Activated CD8-positive, alpha-beta T cell treated with anti-CD3 and anti-CD28 coated beads for 36 hours (primary cell): ENCODE measurements around the gene RASSF9. TPM values are rescaled to one million over a fixed set of nuclear protein-coding genes. Genes with fewer than 3 reads are reported as not detected.

Source experiments
- ATAC-seq: fragments of 200-7000 bp; cut with Tn5 transposase; one replicate; pipeline ENCODE4 v1.10.0; 2021; ENCODE audit warnings: mild to moderate bottlenecking, moderate library complexity
- CTCF ChIA-PET: fragments of 350-600 bp; sonication (Branson Sonifier 250); formaldehyde crosslinking; loops from one replicate; lab custom pipeline; 2021; ENCODE audit warnings: antibody characterized with exemption; lab: Charles Lee
- POLR2A ChIA-PET: fragments of 350-600 bp; sonication (Branson Sonifier 250); formaldehyde crosslinking; loops from one replicate; lab custom pipeline; 2021; ENCODE audit warnings: antibody characterized with exemption; lab: Charles Lee
- DNase-seq: peaks from one replicate; pipeline ENCODE4 v3.0.0-alpha.2; 2020
- H3K27ac Mint-ChIP-seq: one replicate; pipeline ENCODE4 v1.8.0; 2021; ENCODE audit warnings: mild to moderate bottlenecking, mixed read lengths
- H3K27me3 Mint-ChIP-seq: one replicate; pipeline ENCODE4 v1.8.0; 2021; ENCODE audit warnings: mixed read lengths
- H3K36me3 Mint-ChIP-seq: one replicate; pipeline ENCODE4 v1.8.0; 2021; ENCODE audit warnings: low read depth, mixed read lengths
- H3K4me1 Mint-ChIP-seq: one replicate; pipeline ENCODE4 v1.8.0; 2021; ENCODE audit warnings: low read depth, mixed read lengths
- H3K4me3 Mint-ChIP-seq: one replicate; pipeline ENCODE4 v1.8.0; 2021; ENCODE audit warnings: mild to moderate bottlenecking, moderate library complexity, mixed read lengths
- H3K9me3 Mint-ChIP-seq: one replicate; pipeline ENCODE4 v1.8.0; 2021; ENCODE audit warnings: mixed read lengths
- intact Hi-C: fragments of 100-400 bp; cut with micrococcal nuclease; formaldehyde crosslinking; loops from one replicate; pipeline ENCODE4 v1.10.0; 2022
- total RNA-seq, 2 experiments: library from RNA; stranded (reverse); gene quantifications; one replicate each; pipeline ENCODE4 v1.2.3, GENCODE V29; 2021
- TF ChIP-seq, protein P1 (sequence below): fragments of 200-600 bp; IDR thresholded peaks from one replicate; pipeline ENCODE4 v1.8.0; 2022; ENCODE audit warnings: antibody characterized with exemption, mild to moderate bottlenecking

The RASSF9 gene
- total RNA-seq, 2 experiments from 2014 or later: not detected

DNA sequence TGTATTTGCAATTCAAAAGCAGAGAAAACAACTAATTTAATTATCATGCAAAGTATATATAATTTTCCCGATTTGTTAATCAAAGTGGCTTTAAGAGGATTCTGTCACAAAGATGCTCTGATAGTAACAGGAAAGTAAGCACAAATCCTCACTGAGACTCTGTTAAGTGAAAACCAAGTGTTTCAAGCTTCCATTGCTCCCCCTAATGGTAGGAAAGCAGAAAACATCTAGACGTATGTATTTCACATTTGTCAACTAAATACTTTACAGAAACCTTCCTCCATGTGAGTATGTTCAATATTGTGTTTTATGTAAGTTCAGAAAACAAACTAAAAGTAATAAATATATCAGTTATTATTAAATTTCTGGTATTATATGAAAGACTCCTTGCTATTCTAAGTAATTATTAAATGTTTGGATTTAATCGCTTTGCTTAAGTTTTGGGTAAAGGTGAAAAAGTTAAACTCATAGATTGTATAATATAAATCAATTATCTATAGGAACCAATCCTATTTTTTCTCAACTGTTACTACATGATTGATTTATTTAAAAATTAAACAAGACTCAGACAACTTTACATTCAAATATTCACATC, 36.4 kb upstream of the RASSF9 start:
- H3K9me3 Mint-ChIP-seq: no peaks in the 10 kb centered on the region
- ChIA-PET POLR2A (no interaction called here), CTCF (interaction anchor here (1.2 to 2.9 kb wide), 3 partner anchors 405 to 998 kb away, joined by 3 to 14 read pairs (median 3); no protein-coding TSS in a partner anchor)
- intact Hi-C loops: loop anchor here (5.0 kb wide), 2 partner anchors 295 to 405 kb away; no protein-coding TSS in a partner anchor
- DNase-seq (no peak), ATAC-seq (peak; percentile 55)
- TF ChIP-seq, protein P1, sequence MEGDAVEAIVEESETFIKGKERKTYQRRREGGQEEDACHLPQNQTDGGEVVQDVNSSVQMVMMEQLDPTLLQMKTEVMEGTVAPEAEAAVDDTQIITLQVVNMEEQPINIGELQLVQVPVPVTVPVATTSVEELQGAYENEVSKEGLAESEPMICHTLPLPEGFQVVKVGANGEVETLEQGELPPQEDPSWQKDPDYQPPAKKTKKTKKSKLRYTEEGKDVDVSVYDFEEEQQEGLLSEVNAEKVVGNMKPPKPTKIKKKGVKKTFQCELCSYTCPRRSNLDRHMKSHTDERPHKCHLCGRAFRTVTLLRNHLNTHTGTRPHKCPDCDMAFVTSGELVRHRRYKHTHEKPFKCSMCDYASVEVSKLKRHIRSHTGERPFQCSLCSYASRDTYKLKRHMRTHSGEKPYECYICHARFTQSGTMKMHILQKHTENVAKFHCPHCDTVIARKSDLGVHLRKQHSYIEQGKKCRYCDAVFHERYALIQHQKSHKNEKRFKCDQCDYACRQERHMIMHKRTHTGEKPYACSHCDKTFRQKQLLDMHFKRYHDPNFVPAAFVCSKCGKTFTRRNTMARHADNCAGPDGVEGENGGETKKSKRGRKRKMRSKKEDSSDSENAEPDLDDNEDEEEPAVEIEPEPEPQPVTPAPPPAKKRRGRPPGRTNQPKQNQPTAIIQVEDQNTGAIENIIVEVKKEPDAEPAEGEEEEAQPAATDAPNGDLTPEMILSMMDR: peak; percentile 71
- no peaks in the 10 kb centered on the region for H3K4me1 Mint-ChIP-seq
- no peaks in the 10 kb centered on the region for H3K36me3 Mint-ChIP-seq
- no peak overlapping the region for H3K27ac Mint-ChIP-seq
- no peaks in the 10 kb centered on the region for H3K27me3 Mint-ChIP-seq
- no peak overlapping the region for H3K4me3 Mint-ChIP-seq

DNA sequence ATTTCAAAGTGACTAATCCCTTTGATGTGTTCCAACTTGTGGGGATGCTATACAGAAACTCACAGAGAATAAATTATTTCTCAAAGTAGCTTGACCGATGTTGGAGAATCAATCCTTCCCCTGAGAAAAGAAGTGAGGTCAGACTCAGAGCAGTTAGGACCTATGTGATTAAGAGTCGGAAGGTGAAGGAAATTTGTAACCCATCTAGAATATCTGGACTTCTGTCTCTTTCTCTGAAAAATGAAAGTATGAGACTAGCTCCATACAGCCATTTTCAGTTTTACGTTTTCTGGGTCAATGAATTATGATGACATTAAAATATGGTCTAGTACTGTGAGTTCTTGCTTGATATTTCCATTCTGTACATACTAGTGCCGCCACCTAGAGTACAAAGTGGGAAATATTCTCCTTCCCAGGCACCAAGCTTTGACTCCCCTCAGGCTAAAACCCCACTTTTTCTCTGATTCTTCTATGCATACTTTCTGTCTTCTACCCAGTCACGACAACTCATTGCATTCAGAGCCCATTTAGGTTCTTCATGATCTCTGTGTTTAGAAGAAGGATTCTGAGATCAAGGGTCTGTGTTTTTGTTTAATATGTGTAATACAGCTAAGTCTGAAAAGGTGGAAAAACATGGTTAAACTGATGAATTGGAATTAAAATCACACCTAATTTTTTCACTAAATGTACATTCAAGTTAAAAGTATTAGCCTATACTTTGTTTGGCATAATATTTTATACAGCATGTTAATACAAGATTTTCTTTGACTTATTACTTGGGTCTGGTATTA, 31.0 kb upstream of the RASSF9 start:
- Mint-ChIP-seq H3K36me3 (no peaks in the 10 kb centered on the region), H3K27ac (no peak overlapping the region), H3K4me3 (no peak overlapping the region), H3K27me3 (no peaks in the 10 kb centered on the region), H3K9me3 (no peaks in the 10 kb centered on the region), H3K4me1 (no peaks in the 10 kb centered on the region)
- ATAC-seq: peak; percentile 58
- ChIA-PET POLR2A (no interaction called here), CTCF (interaction anchor here (0.7 to 3.3 kb wide), 20 partner anchors 11 to 789 kb away, joined by 3 to 21 read pairs (median 4); no protein-coding TSS in a partner anchor)
- intact Hi-C loops: no loop called here
- peak; percentile 39 for DNase-seq
- TF ChIP-seq, protein P1: peak; percentile 56

DNA sequence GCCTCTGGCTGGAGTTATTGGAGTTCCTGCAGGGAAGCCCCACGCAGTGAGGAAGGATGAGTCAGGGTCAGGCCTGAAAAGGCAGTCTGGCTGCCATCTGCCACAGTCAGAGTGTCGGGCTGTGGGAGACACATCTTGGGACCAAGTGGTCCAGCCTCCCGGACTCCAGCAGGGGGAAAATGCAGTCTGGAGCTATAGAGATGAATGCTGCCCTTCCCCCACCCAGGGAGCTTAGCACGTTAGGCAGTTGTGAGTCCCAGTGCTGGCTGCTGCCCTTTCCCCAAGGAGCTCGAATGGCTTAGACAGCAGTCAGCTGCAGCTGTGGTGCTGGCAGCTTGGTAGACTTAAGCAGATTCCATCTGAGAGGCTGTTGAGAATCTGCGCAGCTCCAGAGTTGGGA, 29.7 kb upstream of the RASSF9 start:
- H3K27me3 Mint-ChIP-seq: no peaks in the 10 kb centered on the region
- no peak for ATAC-seq
- ChIA-PET POLR2A (no interaction called here), CTCF (interaction anchor here (2.0 to 2.5 kb wide), 2 partner anchors 10 to 15 kb away, joined by 7 read pairs; no protein-coding TSS in a partner anchor)
- H3K4me1 Mint-ChIP-seq: no peaks in the 10 kb centered on the region
- no peaks in the 10 kb centered on the region for H3K9me3 Mint-ChIP-seq
- no peak overlapping the region for H3K27ac Mint-ChIP-seq
- TF ChIP-seq, protein P1: no peak
- no peaks in the 10 kb centered on the region for H3K36me3 Mint-ChIP-seq
- intact Hi-C loops: no loop called here
- DNase-seq: no peak
- H3K4me3 Mint-ChIP-seq: no peak overlapping the region

DNA sequence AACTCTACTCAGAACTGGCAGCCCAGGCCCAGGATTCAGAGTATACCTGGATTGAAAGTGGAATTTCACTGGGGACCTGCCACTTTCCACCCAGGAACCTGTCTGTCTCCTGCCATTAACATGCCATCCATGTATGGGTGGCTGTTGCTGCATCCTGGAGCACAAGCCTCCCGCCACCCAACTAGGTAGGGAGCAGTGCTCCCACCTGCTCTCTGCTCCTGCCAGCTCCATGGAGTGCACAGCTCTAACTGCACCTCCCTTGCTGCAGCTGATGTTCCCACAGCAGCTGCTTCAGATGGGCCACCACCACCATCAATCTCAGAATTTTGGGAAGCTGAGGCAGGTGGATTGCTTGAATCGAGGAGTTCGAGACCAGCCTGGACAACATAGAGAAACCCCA, 20.8 kb upstream of the RASSF9 start:
- no peaks in the 10 kb centered on the region for H3K4me1 Mint-ChIP-seq
- no peak overlapping the region for H3K27ac Mint-ChIP-seq

More for the DNA sequence above, 20.8 kb upstream of the RASSF9 start:
- intact Hi-C loops: no loop called here
- Mint-ChIP-seq H3K27me3 (no peaks in the 10 kb centered on the region), H3K4me3 (no peak overlapping the region), H3K9me3 (peaks cover 1% of the 10 kb centered on the region), H3K36me3 (no peaks in the 10 kb centered on the region)
- TF ChIP-seq, protein P1: no peak
- POLR2A ChIA-PET: no interaction called here
- no peak for DNase-seq
- CTCF ChIA-PET: interaction anchor here (1.6 kb wide), 1 partner anchor 10 kb away, joined by 7 read pairs; no protein-coding TSS in a partner anchor
- ATAC-seq: no peak
